Measurements from ENCODE around the gene PLXNB2. TPM values are rescaled to one million over a fixed set of nuclear protein-coding genes. Genes with fewer than 3 reads are reported as not detected.
A peak's percentile ranks its signal among the peaks of the same experiment; 100 is the strongest.

The PLXNB2 gene
- total RNA-seq, 1 donor from 2014 or later, result 8.9 TPM

- H3K36me3 Mint-ChIP-seq (ENCODE audit: low read depth), result peaks cover 10% of the 10 kb centered on the region
- H3K4me1 Mint-ChIP-seq (ENCODE audit: low read depth), result peaks cover 9% of the 10 kb centered on the region
- H3K27me3 Mint-ChIP-seq (ENCODE audit: insufficient read depth), result peaks cover 2% of the 10 kb centered on the region
- H3K27ac Mint-ChIP-seq, result no peak overlapping the region
- peak overlapping the region; percentile 85 for H3K4me3 Mint-ChIP-seq
- DNase-seq (ENCODE audit: low spot score), result no peak
- no peaks in the 10 kb centered on the region for H3K9me3 Mint-ChIP-seq
- intact Hi-C loops (cut with micrococcal nuclease), result loop anchor here (2.0 to 10.0 kb wide), 2 partner anchors 225 to 371 kb away; partner anchors contain the start of gene SBF1
These were observed 57.9 kb downstream of the PLXNB2 start for GRCh38 chr22:50249341-50250248.

GRCh38 chr22:50248196-50249081 lies 59.0 kb downstream of the PLXNB2 start:
- Mint-ChIP-seq H3K27ac (no peak overlapping the region), H3K27me3 (ENCODE audit: insufficient read depth) (peaks cover 2% of the 10 kb centered on the region), H3K4me3 (peak overlapping the region; percentile 74), H3K9me3 (no peaks in the 10 kb centered on the region), H3K4me1 (ENCODE audit: low read depth) (peaks cover 9% of the 10 kb centered on the region), H3K36me3 (ENCODE audit: low read depth) (peaks cover 10% of the 10 kb centered on the region)
- intact Hi-C loops (cut with micrococcal nuclease), result loop anchor here (10.0 kb wide), 1 partner anchor 226 kb away; the partner anchor contains the start of gene SBF1
- no peak for DNase-seq (ENCODE audit: low spot score)

GRCh38 chr22:50247748-50248147 lies 59.7 kb downstream of the PLXNB2 start:
- no peaks in the 10 kb centered on the region for H3K9me3 Mint-ChIP-seq
- H3K27me3 Mint-ChIP-seq (ENCODE audit: insufficient read depth), result peaks cover 2% of the 10 kb centered on the region

GRCh38 chr22:50246242-50247175 lies 60.9 kb downstream of the PLXNB2 start:
- H3K4me1 Mint-ChIP-seq (ENCODE audit: low read depth), result peaks cover 18% of the 10 kb centered on the region
- H3K4me3 Mint-ChIP-seq, result peak overlapping the region; percentile 74
- H3K9me3 Mint-ChIP-seq, result no peaks in the 10 kb centered on the region
- DNase-seq (ENCODE audit: low spot score), result no peak
- intact Hi-C loops (cut with micrococcal nuclease), result loop anchor here (10.0 kb wide), 1 partner anchor 228 kb away; the partner anchor contains the start of gene SBF1
- H3K36me3 Mint-ChIP-seq (ENCODE audit: low read depth), result peaks cover 10% of the 10 kb centered on the region
- H3K27me3 Mint-ChIP-seq (ENCODE audit: insufficient read depth), result peaks cover 2% of the 10 kb centered on the region
- H3K27ac Mint-ChIP-seq, result no peak overlapping the region

More at GRCh38 chr22:50247748-50248147, 59.7 kb downstream of the PLXNB2 start:
- Mint-ChIP-seq H3K27ac (peak overlapping the region; percentile 79), H3K4me3 (peak overlapping the region; percentile 74), H3K4me1 (ENCODE audit: low read depth) (peaks cover 10% of the 10 kb centered on the region), H3K36me3 (ENCODE audit: low read depth) (peaks cover 10% of the 10 kb centered on the region)
- DNase-seq (ENCODE audit: low spot score), result no peak
- intact Hi-C loops (cut with micrococcal nuclease), result loop anchor here (10.0 kb wide), 1 partner anchor 227 kb away; the partner anchor contains the start of gene SBF1

- no peaks in the 10 kb centered on the region for H3K9me3 Mint-ChIP-seq
- peak overlapping the region; percentile 100 for H3K27ac Mint-ChIP-seq
- peak overlapping the region; percentile 99 for H3K4me3 Mint-ChIP-seq
- peaks cover 26% of the 10 kb centered on the region for H3K4me1 Mint-ChIP-seq (ENCODE audit: low read depth)
- peaks cover 2% of the 10 kb centered on the region for H3K27me3 Mint-ChIP-seq (ENCODE audit: insufficient read depth)
- intact Hi-C loops (cut with micrococcal nuclease), result loop anchor here (1.0 to 10.0 kb wide), 3 partner anchors 25 to 229 kb away; partner anchors contain the start of genes MAPK11, SBF1 and SELENOO
- H3K36me3 Mint-ChIP-seq (ENCODE audit: low read depth), result peaks cover 11% of the 10 kb centered on the region
- no peak for DNase-seq (ENCODE audit: low spot score)
These were observed 62.0 kb downstream of the PLXNB2 start for GRCh38 chr22:50245214-50246072.

- Mint-ChIP-seq H3K9me3 (no peaks in the 10 kb centered on the region), H3K4me1 (ENCODE audit: low read depth) (peaks cover 26% of the 10 kb centered on the region), H3K36me3 (ENCODE audit: low read depth) (peaks cover 15% of the 10 kb centered on the region), H3K27ac (peak within 1 kb of the TSS; percentile 100), H3K4me3 (peak within 1 kb of the TSS; percentile 99), H3K27me3 (ENCODE audit: insufficient read depth) (peaks cover 2% of the 10 kb centered on the region)
- intact Hi-C loops (cut with micrococcal nuclease), result loop anchor here (1.0 to 10.0 kb wide), 5 partner anchors 26 to 253 kb away; partner anchors contain the start of genes DENND6B, MAPK11, SBF1 and SELENOO
- DNase-seq (ENCODE audit: low spot score), result peak; percentile 93
These were observed 62.8 kb downstream of the PLXNB2 start, which contains the start of gene TUBGCP6 for GRCh38 chr22:50244420-50245213. Gene TUBGCP6 (minus strand): TSS chr22:50245023. CDS start chr22:50244459, 564 bp downstream.

- peaks cover 15% of the 10 kb centered on the region for H3K36me3 Mint-ChIP-seq (ENCODE audit: low read depth)
- H3K27me3 Mint-ChIP-seq (ENCODE audit: insufficient read depth), result peaks cover 2% of the 10 kb centered on the region
- peak overlapping the region; percentile 100 for H3K27ac Mint-ChIP-seq
- intact Hi-C loops (cut with micrococcal nuclease), result loop anchor here (2.0 to 10.0 kb wide), 4 partner anchors 43 to 253 kb away; partner anchors contain the start of genes DENND6B, SBF1 and SELENOO
- no peaks in the 10 kb centered on the region for H3K9me3 Mint-ChIP-seq
- peak overlapping the region; percentile 99 for H3K4me3 Mint-ChIP-seq
- no peak for DNase-seq (ENCODE audit: low spot score)
- peaks cover 26% of the 10 kb centered on the region for H3K4me1 Mint-ChIP-seq (ENCODE audit: low read depth)
These were observed 63.6 kb downstream of the PLXNB2 start for GRCh38 chr22:50243685-50244419.

- Mint-ChIP-seq H3K4me1 (ENCODE audit: low read depth) (peaks cover 26% of the 10 kb centered on the region), H3K27me3 (ENCODE audit: insufficient read depth) (peaks cover 2% of the 10 kb centered on the region), H3K36me3 (ENCODE audit: low read depth) (peaks cover 18% of the 10 kb centered on the region), H3K27ac (no peak overlapping the region), H3K9me3 (no peaks in the 10 kb centered on the region), H3K4me3 (peak overlapping the region; percentile 99)
- intact Hi-C loops (cut with micrococcal nuclease), result loop anchor here (5.0 to 10.0 kb wide), 3 partner anchors 85 to 255 kb away; partner anchors contain the start of genes DENND6B and SBF1
- DNase-seq (ENCODE audit: low spot score), result no peak
These were observed 65.0 kb downstream of the PLXNB2 start for GRCh38 chr22:50242406-50242949.

GRCh38 chr22:50238755-50239154 lies 68.7 kb downstream of the PLXNB2 start:
- Mint-ChIP-seq H3K9me3 (peaks cover 7% of the 10 kb centered on the region), H3K4me3 (no peak overlapping the region), H3K36me3 (ENCODE audit: low read depth) (peaks cover 32% of the 10 kb centered on the region), H3K27me3 (ENCODE audit: insufficient read depth) (no peaks in the 10 kb centered on the region), H3K4me1 (ENCODE audit: low read depth) (peaks cover 17% of the 10 kb centered on the region), H3K27ac (no peak overlapping the region)
- DNase-seq (ENCODE audit: low spot score), result no peak
- intact Hi-C loops (cut with micrococcal nuclease), result no loop called here

Data from activated T-helper 1 cell treated with anti-CD3 and anti-CD28 coated beads, Interleukin-12 subunit alpha, Interleukin-12 subunit beta, Interleukin-2, Interleukin-4 antibody, amounts not matched to agents 30 ng/mL and 10 ng/mL and 1 ng/mL, durations not matched to agents 14 hours and 24 hours and 36 hours (primary cell).